HG03280 (cell line): ENCODE measurements around the gene AGPAT3.

Experiments used
- ATAC-seq: cut with Tn5 transposase; IDR thresholded peaks from one replicate; pipeline ENCODE4 v1.9.1; 2021; ENCODE audit warnings: mild to moderate bottlenecking, moderate library complexity; ENCODE audit not compliant: unreplicated experiment

AGPAT3 gene

DNA sequence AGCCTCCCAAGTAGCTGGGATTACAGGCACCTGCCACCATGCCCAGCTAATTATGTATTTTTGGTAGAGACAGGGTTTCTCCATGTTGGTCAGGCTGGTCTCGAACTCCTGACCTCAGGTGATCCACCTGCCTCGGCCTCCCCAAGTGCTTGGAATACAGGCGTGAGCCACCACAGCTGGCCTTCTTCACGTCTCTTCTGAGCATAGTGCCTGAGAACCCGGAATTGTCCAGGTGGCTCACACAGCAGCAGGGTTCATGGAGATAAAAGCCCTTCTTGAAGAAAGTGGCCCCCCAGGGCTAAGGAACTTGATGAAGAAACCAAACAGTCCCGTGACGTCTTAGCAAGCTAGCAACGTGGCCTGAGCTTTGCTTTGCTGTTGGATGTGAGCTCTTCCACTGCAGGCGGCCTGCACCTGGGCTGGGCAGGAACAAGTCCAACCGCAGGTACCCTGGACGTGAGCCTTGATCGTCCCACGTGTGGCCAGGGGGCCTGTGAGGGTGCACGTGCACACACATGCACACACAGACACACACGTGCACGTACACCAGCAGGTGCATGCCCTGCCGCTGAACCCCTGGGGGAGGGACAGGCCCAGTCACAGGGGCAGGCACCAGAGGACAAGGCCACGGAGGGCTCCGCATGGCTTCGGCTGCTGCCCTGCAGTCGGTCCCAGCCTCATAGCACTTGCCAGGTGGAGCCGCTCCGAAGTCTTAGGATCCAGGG, 123.6 kb downstream of the AGPAT3 start:
- ATAC-seq, result no peak

DNA sequence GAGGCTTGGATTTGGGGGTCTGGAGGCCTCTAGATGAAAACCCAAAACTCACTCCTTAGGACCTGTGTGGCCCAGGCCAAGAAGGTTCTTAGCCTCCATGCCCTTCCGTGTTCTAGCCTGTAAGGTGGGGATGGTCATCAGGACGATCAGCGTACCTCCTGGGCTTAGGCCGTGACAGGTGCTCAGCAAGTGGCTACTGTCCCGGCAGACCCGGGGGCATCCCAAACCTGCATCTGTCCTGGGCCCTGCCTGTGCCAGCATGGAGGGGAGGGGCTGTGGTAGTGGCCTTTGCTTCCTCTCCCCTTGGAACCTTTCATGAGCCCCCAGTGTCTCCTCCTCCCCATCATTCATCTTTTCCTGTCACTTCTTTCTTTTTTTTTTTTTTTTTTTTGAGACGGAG, 124.4 kb downstream of the AGPAT3 start:
- no peak for ATAC-seq

DNA sequence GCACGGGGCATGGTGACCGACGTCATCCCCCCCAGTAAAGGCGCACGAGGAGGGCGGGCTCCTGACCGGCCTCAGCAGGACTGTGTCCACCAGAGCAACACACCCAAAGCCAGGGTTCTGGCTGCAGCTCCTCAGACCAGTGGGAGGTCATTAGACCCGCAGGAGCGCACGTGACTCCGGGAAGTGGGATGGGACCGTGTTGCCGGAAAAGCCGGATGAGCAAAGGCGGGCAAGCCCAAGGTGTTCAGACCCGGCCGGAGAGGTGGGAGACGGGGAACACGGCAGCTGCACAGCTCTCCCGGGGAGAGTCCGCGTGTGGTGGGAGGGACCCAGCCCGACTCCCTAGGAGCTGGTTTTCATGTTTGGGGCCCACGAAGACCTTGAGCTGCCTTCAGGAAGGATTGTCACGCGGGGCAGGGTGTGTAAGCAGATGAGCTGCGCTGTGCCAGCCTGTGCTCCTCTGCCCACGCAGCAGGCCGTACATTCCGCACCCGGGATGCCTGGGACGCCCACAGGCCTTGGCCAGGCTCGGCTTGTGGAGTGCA, 126.5 kb downstream of the AGPAT3 start:
- ATAC-seq, result no peak

DNA sequence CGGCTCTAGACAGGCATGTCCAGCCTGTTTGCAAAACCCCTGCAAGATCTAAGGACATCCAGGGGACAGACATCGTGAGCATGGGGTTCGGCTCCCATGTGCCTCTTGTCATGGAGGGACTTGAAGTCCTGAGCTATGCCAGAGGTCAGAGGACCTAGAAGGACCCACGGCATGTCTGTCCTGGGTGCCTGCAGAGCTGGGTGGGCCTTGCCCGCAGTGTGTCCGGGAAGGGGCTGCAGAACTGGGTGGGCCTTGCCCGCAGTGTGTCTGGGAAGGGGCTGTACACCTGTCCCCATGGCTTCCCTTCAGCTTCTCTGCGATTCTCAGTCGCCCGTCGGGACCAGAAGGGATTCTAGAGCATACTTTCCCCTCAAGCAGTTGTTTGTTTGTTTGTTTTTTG, 127.1 kb downstream of the AGPAT3 start:
- ATAC-seq, result no peak

DNA sequence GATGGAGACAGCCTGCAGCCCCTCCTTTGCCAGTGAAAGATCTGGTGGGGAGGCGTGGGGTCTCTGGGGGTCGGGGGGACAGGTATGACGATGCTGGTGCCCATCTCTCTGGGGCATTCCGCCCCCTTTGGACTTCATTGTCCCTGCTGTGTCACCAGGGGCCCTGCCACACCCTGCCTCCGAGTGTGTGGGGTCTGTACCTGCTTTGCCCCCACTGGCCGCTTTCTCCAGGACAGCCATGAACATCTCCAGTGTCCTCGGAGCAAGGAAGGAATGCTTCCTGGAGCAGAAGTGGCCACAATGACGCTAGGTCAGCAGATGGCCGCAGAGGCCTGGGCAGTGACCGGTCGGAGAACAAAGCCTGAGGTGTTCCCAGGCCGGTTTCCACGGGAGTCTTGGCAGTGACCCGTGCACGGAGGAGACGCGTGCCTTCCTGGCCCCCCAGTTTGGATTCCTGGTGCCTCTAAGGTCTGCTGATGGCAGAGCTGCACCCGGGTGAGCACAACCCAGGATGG, 128.5 kb downstream of the AGPAT3 start:
- ATAC-seq, result no peak

DNA sequence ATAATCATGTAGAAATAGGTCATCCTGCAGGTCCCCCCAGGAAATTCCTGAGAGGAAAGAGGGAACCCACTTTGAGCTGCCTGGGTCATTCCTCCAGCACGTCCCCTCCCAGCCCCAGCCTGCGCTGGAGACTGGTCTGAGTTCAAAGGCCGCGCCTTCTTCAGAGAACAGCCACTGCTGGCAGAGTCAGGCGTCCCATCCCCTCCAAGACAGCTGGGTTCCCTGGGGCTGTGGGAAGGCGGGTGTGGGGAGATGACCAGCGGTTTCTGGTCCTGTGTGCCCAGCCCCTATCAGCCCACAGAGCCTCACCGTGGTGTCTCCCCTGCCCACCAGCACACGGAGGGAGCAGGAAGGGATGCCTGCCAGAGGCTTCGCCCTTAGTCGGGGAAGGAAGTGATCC, 129.1 kb downstream of the AGPAT3 start:
- no peak for ATAC-seq

DNA sequence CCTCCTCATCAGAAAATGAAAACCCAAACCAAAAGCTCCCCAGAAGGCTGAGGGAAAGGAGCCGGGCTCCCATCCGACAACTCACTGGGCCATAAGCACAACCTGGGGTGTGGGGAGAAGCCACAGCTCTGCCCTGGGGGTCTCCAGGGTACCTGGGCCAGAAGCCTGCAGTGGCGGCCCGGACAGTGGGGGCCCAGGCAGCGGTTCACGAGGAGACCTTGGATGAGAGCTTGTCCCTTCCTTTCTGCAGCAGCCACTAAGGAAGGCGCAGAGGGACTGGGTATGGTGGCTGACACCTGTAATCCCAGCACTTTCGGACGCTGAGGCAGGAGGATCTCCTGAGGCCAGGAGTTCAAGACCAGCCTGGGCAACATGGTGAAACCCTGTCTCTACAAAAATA, 129.6 kb downstream of the AGPAT3 start:
- ATAC-seq, result no peak

DNA sequence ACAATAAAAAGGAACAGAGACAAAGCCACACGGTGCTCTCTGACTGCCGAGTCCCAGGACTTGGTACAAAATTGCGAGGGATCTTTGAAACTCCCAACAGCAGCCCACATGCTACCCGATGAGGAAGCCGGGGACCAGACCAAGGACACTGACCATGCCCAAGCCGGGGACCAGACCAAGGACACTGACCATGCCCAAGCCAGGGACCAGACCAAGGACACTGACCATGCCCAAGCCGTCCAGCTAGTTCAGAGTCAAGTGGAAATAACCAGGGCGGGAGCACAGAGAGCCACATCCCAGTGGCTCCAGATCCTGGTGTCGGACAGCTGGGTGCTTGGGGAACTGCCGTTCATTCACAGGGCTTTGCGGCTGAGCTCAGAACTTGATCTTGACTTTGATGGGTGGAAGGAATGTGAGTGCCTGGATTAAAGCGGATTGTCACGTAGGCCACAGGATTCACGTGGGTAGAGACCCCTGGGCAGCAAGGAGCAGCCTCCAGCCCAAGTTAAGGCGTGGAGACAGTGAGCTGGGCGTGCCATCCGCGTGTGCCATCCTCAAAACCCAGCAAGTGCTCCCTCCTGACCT, 130.6 kb downstream of the AGPAT3 start:
- ATAC-seq, result no peak

DNA sequence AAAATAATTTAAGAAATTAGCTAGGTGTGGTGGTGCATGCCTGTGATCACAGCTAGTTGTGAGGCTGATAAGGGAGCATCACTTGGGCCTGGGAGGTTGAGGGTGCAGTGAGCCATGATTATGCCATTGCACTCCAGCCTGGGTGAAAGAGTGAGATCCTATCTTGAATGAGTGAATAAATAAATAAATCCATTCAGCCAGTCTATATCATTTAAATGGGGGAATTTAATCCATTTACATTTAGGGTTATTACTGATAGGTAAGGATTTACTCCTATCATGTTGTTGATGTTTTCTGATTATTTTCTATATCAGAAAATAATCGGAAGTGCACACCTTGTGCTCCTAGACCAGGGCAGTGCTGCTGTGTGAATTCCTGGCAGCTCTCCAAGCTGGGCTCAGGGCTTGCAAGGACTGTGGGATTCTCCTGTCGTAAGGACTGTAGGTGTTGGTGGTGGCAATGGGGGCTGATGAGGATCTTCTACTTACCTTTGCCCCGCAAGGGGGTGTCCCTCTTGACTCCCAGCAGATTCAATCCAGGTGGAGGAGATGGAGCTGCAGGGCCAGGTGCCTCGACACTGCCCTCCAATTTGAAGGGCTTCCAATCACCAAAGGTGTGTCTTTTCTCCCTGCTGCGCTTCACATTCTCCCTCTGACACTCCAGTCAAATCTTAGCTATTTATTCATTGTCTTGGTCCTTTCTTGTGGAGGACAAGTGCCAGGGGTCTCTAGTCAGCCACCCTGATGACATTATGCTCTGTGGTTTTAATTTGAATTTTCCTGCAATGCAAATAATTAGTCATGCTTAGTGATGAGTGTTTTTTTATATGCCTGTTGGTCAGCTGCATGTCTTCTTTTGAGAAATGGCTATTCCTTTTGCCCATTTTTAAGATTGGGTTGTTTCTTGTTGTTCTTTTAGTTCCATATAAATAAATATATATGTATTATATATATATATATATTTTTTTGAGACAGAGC, 133.0 kb downstream of the AGPAT3 start:
- ATAC-seq, result no peak

DNA sequence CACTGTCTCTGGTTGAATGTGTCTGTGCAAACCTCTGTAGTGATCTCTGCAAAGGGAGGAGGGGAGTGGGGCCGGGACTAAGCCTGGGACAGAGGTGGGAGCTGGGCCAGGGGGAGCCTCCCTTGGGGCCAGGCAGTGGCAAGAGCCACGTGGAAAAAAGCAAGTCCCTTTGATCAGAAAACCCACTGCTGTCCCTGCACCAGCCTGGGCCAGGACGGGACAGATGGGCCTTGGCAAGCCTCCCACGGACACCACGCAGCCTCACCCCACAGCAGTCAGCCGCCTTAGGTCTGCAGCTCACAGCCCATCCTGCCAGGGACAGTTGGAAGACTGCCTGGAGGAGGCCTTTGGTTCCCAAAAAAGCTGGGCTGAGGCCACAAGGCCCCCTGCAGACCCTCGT, 135.3 kb downstream of the AGPAT3 start:
- ATAC-seq, result no peak

DNA sequence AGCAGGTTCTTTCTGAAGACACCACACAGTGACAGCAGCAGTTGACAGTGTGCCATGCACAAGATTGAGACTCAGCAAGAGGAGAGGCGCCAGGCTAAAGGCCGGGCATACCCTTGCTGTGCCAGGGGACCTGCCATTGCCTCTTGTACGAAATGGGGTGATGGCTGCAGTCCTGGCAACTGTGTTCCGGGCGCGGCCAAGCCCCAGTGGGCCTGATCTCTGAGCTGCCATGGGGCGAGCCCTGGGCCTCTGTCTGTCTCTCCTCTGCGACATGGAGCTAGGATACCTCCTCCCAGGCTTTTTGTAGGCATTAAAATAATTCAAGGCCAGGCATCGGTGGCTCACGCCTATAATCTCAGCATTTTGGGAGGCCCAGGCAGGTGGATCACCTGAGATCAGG, 137.5 kb downstream of the AGPAT3 start:
- ATAC-seq, result no peak

DNA sequence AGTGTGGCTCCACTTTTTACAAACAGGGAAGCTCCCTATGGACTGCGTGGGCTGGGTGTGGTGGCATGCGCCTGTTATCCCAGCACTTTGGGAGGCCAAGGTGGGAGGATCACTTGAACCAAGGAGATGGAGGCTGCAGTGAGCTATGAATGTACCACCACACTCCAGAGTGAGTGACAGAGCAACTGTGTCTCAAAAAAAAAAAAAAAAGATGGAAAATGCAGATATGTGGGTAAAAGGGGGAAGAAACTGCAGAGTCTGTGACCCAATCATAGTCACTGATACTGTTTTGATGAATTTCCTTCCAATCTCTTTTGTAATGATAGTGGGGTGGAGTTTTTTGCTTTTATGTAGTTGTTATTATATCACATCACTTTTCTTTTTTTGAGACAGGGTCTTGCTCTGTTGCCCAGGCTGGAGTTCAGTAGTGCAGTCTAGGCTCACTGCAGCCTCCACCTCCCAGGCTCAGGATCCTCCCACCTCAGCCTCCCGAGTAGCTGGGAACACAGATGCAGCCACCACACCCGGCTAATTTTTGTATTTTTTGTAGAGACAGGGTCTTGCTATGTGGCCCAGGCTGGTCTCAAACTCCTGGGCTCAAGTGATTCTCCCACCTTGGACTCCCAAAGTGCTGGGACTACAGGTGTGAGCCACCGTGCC, 138.4 kb downstream of the AGPAT3 start:
- no peak for ATAC-seq

DNA sequence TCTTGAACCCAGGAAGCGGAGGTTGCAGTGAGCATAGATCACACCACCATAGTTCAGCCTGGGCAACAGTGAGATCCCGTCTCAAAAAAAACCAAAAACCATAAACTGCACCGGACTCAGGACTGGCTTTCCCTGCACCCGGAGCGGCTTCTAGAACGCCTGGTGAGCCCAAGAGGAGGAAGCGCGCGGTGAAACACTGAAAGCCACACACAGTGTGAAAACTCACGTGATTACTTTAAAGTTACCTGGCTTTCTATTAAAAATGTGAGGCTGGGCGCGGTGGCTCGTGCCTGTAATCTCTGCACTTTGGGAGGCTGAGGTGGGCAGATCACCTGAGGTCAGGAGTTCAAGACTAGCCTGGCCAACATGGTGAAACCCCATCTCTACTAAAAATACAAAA, 140.0 kb downstream of the AGPAT3 start:
- ATAC-seq, result no peak

DNA sequence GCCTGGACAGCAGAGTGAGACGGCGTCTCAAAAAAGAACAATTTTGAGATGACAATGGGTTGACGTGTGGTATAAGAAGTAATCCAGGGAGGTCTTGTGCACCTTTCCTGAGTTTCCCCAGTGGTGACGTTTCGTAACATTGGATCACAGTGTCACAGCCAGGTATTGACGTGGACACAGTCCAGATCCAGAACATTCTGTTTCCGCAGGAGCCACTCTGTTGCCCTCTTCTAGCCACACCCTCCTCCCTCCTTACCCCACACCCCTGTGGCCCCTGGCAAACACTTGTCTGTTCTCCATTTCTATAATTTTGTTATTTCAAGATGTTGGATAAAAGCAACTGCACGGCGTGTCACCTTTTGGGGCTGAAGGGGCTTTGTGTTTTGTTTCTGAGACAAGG, 140.6 kb downstream of the AGPAT3 start:
- no peak for ATAC-seq

DNA sequence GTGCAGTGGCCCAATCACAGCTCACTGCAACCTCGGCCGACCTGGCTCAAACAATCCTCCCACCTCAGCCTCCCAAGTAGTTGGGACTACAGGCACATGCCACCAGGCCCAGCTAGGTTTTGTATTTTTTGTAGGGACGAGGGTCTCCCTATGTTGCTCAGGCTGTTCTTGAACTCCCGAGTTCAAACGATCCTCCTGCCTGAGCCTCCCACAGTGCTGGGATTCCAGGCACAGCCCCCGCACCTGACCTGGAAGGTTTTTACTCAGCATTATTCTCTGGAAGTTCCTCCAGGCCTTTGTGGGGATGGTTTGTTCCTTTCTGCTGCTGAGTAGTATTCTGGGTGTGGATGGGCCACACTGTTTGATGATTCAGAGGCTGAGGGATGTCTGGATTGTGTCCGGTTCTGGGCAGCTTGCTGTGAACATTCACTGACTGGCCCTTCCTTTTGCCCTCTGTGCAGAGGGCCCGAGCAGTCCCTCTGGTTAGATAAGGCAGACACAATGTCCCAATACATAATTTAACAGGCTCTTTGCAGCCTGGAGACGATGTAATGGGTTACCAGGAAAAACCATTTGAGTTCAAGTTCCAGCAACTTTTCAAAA, 141.1 kb downstream of the AGPAT3 start:
- no peak for ATAC-seq

DNA sequence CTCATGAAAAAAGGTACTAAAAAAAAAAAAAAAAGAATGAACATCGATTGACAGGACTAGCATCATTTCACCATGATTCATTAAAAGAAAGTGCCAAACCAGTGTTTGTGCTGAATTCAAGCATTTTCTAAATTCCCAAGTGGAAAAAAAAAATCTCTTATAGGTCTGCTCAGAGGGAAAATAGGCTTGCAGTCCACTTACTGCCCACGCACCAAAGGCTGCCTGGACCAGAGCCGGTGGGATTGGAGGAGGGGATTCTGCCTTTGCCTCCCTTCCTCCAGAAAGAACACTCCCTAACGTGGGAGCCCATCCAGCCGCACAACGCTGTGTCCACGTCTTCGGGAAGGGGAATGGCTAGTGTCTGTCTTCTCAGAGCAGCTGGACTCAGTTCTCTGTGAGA, 141.6 kb downstream of the AGPAT3 start:
- ATAC-seq, result no peak

DNA sequence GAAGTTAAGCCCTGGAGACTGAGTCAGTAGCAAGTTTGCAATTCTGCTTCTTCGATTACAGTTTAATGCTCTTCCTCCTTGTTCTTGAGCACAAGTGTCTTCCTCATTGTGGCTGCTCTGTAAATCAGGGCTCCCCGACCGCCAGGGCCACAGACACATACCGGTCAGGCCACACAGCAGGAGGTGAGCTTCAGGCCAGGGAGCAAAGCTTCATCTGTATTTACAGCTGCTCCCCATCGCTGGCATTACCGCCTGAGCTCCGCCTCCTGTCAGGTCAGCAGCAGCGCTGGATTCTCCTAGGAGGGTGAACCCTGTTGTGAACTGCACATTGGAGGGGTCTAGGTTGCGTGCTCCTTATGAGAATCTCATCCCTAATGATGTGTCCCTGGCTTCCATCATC, 145.4 kb downstream of the AGPAT3 start:
- ATAC-seq, result no peak

DNA sequence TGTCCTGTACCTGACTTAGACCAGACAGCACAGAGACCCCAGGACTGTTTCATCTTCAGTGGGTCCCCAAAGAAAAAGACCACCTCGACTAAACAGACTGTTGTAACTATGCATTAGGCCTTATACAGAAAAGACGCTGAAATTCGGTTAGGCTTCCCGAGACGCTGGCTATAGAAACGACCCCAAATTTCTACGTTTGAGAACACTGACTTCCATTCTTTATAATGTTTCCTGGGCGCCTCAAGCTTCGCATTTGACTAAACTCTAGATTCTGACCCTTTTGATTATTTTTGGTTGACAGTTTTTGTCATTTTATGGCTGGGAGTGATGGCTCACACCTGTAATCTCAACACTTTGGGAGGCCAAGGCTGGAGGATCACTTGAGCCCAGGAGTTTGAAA, 146.1 kb downstream of the AGPAT3 start:
- ATAC-seq, result no peak

DNA sequence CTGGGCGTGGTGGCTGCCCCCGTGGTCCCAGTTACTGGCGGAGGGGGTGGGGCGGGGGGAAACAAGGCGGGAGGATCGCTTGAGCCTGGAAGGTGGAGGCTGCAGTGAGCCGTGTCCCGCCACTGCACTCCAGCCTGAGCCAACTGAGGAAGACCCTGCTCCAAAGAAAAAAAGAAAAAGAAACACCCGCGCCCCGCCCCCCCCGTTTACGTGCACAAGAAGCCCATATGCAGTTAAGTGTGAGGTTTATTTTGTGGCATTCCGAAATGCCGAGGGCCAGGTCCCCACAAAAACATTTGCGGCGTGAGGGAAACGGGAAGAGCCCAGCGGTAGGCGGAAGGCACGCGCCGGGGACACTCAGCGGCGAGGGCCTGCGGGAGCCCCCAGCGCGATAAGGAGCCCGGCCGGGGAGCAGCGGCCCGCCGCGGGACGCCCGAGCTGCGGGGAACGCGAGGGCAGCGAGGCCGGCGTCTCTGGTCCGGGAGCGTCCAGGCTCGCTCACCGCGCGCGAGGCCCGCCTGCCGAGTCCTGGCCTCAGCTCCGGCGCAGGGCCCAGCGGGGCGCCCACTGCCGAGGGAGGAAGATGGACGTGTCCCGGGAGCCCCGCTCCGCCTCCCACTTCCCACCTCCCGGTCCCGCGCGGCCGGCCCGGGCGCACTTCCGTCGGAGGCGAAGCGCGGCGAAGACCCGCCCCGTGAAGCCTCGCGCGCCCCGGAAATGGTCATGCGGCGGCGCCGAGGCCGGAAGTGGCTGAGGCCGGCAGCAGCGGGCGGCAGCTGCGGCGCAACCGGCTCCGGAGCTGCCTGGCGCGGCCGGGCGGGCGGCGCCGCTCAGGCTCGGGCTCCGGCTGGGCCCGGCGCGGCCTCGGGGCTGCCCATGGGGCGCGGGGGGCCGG, 146.8 kb downstream of the AGPAT3 start, which contains the start of gene TRAPPC10:
TRAPPC10 (plus strand) TSS at position 731 of the 895 bp plus-strand sequence. CDS start 185 bp downstream, outside the sequence.
- ATAC-seq, result peak; percentile 69
